SK-MEL-5 (cell line): Measurements from ENCODE around the gene COL18A1. TPM values are rescaled to one million over a fixed set of nuclear protein-coding genes. Genes with fewer than 3 reads are reported as not detected.

ENCODE experiments used
- DNase-seq: peaks from one replicate; pipeline ENCODE4 v3.0.0-alpha.2; 2016; ENCODE audit warnings: low read depth, low spot score
- in situ Hi-C: cut with HindIII; loops from 2 replicates; pipeline ENCODE4 v1.10.0; 2016; ENCODE audit warnings: low sequenced_read_pairs, high pct_unique_total_duplicates, low pct_unique_long_range_greater_than_20kb
- total RNA-seq: library from RNA; depleted of rRNA; stranded (reverse); fragments of >200 nt; shearing (Covaris generic); gene quantifications from 2 replicates; pipeline ENCODE4 v1.2.3, GENCODE V29; 2014

COL18A1 gene
- total RNA-seq, 1 experiment from 2014 or later = 12.4 TPM

GRCh38 chr21:45390121-45390751 is 14.7 kb upstream of the COL18A1 start:
- in situ Hi-C loops = no loop called here
- DNase-seq = no peak

- DNase-seq = no peak
- in situ Hi-C loops = no loop called here
Measured at GRCh38 chr21:45390831-45391742, 13.9 kb upstream of the COL18A1 start.

DNA sequence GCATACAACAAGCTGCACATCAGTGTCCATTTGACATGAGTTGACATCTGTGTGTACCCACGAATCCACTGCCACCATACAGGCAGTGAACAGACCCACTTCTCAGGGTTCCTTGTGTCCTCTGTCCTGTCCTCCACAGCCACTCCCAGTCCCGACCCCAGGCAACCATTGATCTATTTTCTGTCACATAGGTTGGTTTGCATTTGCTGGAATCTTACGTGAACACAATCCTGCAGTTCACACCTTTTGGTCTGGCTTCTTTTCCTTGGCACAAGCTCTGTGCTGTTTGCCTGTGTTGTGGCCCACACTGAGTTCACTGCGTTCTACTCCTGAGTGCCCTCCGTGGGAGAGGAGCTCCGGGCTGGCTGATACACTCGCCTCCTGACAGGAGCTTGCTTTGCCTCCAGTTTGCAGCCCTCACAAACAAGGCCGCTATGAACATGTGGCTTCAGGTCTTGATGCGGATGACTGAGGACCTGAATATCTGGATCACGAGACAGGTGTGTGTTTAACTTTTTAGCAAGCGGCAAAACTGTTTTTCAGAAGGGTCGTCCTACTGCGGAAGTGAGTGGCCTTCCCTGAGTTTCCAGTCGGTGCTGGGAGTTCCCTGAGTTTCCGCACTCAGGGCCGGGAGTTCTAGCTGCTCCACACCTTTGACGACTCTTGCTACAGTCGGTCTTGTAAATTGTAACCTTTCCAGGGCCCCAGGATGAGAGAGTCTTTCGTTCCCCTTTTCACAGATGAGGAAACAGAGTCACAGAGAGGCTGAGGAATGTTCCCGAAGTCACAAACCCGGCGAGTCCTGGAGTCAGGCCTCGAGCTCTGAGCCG is 13.0 kb upstream of the COL18A1 start:
- no peak for DNase-seq
- in situ Hi-C loops = no loop called here

GRCh38 chr21:45392573-45392971 is 12.4 kb upstream of the COL18A1 start:
- in situ Hi-C loops = no loop called here
- DNase-seq = no peak

DNA sequence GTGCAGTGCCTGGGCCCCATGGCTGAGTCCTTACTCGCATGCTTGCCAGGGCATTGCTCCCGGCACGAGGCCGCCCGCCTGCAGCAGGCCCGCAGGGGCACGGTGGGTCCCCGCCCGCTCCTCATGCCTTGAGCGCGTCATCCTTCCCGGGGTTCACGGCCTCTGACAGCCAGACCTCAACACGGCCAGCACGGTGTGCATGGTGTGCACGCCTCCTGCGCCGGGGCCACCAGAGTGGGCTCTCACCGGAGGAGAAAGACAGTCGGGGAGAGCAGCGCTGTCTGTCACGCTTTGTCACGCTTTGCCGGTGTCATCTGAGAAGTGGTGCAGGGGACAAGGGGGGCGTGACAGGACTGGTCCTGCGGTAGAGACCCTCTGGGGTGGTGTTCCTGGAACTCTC is 11.9 kb upstream of the COL18A1 start:
- in situ Hi-C loops = no loop called here
- DNase-seq = no peak

GRCh38 chr21:45393833-45394638 is 10.9 kb upstream of the COL18A1 start:
- in situ Hi-C loops = no loop called here
- no peak for DNase-seq

GRCh38 chr21:45396620-45396995 is 8.4 kb upstream of the COL18A1 start:
- no peak for DNase-seq
- in situ Hi-C loops = no loop called here

DNA sequence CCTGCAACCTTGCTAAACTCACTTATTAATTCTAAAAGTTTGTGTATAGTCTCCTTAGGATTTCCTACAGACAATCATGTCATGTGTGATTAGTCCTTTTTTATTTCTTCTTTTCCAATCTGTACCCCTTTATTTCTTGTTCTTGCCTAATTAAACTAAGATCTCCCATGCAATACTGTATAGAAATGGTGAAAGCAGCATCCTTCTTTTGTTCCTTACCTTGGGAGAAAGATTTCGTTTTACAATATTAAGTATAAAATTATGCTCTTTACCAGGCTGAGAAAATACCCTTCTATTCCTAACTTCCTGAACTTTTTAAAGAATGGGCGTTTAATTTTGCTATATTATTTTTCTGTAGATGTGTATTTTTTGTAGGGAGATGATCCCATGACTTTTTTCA is 7.6 kb upstream of the COL18A1 start:
- in situ Hi-C loops = no loop called here
- DNase-seq = no peak

GRCh38 chr21:45401054-45401518 is 3.9 kb upstream of the COL18A1 start:
- no peak for DNase-seq
- in situ Hi-C loops = no loop called here

GRCh38 chr21:45401916-45402900 is 2.8 kb upstream of the COL18A1 start:
- DNase-seq = no peak
- in situ Hi-C loops = no loop called here

- in situ Hi-C loops = no loop called here
- DNase-seq = no peak
Measured at GRCh38 chr21:45403133-45403824, 1.7 kb upstream of the COL18A1 start.

DNA sequence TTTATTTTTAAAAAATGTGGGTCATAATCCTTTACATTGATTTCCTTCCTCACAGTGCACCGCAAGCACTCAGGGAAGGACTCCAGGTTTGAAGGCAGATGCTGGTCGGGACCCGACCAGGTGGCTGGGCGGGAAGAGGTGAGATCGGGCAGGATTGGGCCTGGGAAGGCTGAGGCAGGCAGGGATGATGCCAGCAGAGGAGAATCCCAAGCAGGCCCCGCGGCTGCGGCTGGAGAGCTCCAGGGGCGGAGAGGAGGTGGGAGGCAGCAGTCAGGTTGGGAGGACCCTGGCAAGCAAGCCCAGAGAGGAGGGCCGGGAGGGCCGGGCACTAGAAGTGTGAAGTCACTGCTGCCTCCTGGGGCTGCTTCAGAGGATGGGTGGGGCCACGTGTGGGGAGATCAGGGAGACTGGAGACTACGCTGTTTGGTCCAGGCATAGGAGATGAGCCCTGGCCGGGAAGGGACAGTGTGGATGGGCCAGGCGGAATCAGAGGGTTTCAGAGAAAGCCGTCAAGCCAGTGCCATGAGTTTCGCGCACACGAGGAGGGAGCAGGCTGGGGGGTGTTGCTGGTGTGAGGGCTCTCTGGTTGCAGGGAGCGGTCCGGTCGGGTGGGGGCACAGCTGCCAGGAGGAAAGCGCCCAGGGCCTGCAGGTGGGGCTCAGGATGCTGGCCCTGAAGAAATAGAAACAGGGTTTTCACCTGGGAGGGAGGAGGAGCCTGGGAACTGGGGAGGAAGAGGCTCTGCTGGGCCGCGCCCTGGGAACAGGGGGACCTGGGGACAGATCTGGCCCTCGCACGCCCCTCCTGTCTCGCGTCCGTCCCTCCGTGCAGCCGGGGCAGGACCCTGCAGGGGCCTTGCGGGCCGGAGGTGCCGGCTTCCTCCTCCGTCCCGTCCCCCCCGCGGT is 888 bp upstream of the COL18A1 start:
- in situ Hi-C loops = no loop called here
- DNase-seq = no peak

DNA sequence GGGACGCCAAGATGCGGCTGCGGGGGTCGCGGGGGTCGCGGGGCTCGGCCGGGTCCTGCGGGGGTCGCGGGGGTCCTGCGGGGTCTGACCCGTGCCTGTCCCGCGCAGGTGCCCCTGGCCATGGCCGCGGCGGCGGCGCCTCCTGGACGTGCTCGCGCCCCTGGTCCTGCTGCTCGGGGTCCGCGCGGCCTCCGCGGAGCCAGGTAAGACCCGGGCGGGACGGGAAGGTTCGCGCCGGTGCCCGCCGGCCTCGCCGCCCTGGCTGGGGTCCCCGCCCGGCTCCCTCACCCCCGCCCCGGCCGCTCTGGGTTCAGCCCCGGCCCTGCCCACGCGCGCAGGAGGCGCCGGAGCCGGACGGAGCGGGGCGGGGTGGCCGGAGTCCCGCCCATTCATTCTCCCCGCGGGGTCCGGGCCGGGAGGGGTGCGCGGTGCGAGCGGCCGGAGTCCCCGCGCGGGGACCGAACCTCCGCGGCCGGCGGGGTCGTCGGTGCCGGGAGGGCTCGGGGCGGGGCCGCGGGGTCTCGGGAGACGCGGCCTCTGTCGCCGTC is 380 bp downstream of the COL18A1 start:
- DNase-seq = no peak

GRCh38 chr21:45405819-45406762 is 1.1 kb downstream of the COL18A1 start:
- in situ Hi-C loops = no loop called here
- DNase-seq = no peak

More for the DNA sequence above, 380 bp downstream of the COL18A1 start:
- in situ Hi-C loops = no loop called here
